Measurements from ENCODE around the gene PAWR.
"Not testable (repeated sequence)": the region's sequence is repeated elsewhere in the genome, so short reads cannot be mapped to it uniquely, and the experiment has no call there.

Gene PAWR

DNA sequence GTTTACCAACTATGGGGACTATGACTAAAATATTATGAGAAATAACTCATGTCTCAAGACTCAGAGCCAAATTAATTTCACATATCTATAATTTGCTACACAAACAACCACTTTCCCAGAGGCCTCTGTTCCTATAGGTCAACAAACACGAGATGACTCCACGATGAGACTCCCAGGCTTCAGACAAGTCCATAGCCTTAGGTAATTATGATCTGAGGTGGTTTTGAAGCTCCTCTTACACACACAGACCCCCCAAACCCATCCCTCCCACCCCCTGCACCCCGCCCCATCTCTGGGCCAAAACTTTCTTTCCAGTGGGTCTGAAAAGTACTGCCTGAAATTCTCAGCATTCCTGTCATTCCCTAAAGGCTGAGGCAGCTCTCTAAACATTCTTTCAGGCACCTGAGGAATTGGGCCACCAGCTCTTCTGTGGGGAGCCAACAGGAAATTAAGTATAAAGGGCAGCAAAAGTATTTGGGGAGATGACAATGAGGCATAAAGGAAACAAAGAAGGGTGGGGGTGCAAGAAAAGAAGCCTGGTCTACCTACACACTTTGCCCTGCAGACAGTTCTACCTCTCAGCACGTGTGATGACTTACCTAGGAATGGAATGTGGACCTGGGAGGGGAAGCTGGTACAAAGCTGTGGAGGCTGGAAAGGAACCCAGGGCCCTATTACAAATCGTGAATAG is 143.6 kb downstream of the PAWR start:
- DNase-seq: no peak

DNA sequence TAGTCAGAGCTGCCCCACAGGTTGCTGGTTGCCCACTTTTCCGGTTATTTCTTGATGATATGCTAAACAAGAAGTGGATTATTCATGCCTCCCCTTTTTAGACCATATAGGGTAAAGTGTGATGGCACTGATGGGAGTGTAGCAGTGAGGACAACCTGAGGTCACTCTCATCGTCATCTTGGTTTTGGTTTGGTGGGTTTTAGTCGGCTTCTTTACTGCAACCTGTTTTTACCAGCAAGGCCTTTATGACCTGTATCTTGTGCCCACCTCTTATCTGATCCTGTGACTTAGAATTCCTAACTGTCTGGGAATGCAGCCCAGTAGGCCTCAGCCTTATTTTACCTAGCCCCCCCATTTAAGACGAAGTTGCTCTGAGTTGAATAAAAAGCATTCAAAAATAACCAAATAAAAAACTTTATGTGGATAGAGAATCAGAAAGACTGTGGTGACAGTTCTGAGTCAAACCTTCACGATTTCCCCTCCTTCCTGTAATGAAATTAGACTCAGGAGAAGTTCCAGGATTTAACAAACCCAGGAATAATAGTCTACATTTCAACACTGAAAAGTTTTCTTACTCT is 144.2 kb downstream of the PAWR start:
- no peak for DNase-seq

DNA sequence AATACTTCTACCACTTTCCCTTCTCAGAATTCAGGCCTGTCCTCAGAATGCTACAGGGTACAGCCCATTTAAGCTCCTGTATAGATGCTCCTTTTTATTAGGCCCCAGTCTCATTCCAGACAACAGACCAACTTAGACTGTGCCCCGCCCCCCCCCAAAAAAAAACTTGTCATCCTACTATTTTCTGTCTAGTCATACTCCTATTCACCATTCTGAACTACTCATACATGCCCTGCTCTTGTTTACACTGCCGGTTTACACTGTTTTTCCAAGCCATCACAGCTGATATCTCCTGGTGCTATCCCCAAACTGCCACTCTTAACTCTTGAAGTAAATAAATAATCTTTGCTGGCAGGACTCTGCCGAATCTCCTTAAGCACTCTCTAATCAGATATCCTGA is 146.3 kb downstream of the PAWR start:
- DNase-seq: not testable (repeated sequence)

DNA sequence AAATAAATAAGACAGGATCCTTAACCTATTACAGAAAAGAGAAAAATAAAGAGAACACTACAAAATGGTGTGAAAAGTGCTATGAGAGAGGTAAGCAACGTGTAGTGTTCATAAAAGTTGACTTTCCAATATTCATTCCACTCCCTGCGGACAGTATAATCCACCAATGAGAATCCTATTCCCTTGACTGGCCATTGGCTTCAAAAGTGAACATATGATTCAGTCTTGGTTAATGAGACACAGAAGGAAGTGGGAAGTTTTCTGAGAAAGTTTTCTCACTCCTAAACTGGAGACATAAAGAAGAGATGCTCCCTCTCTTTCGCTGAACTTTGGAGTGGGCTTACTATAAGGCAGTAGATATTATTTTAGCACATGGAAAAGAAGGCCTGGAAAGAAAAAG is 153.1 kb downstream of the PAWR start:
- DNase-seq: no peak

DNA sequence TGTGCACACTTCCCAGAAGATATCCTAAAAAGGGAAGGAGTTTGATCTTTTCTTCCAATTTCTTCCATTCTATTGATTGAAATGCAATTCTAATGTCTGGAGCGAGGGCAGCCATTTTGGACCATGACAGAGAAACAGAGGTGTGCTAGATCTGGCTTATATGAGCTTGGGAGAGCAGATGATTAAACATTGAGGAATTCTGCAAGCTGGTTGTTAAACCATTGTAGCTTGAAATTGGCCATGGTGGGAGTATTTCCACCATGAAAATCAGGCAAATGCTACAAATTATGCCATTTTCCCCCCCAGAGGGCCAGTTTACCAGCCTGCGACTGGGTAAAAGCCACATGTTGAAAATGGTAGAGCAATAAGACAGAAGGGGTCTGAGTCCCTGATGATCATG is 155.0 kb downstream of the PAWR start:
- no peak for DNase-seq
